Sigmoid colon (tissue), 7 donors: ENCODE results near the gene BCL10. TPM values are rescaled to one million over a fixed set of nuclear protein-coding genes. Genes with fewer than 3 reads are reported as not detected.
A peak's percentile ranks its signal among the peaks of the same experiment; 100 is the strongest.

Source experiments
- DNase-seq: peaks from one replicate; pipeline ENCODE4 v3.0.0-alpha.2; 2019
- H3K27ac ChIP-seq, 4 donors: fragments of 200-600 bp; sonication (generic); one replicate each; pipeline ENCODE4 v1.5.1; 2016 to 2019; ENCODE audit warnings: mild to moderate bottlenecking in 1 of 4
- H3K27me3 ChIP-seq, 3 donors: fragments of 200-600 bp; sonication (generic); one replicate each; pipeline ENCODE4 v1.5.1; 2019; ENCODE audit warnings: mild to moderate bottlenecking in 1 of 3
- H3K36me3 ChIP-seq, 4 donors: fragments of 200-600 bp; sonication (generic); one replicate each; pipeline ENCODE4 v1.5.1; 2016 to 2019
- H3K4me1 ChIP-seq, 4 donors: fragments of 200-600 bp; sonication (generic); one replicate each; pipeline ENCODE4 v1.5.1; 2017 to 2019
- H3K4me3 ChIP-seq, 4 donors: fragments of 200-600 bp; sonication (generic); one replicate each; pipeline ENCODE4 v1.5.1; 2017 to 2019; ENCODE audit warnings: mild to moderate bottlenecking in 2 of 4, moderate library complexity in 1 of 4
- H3K9me3 ChIP-seq, 4 donors: fragments of 200-600 bp in 3 of 4; sonication (generic) in 3 of 4; one replicate each; pipeline versions ENCODE4 v1.5.1 to v1.6.1; 2013 to 2019
- EP300 ChIP-seq, 4 donors: sonication (generic); formaldehyde crosslinking; IDR thresholded peaks; one replicate each; pipeline ENCODE4 v1.6.1; 2017; ENCODE audit warnings: antibody characterized with exemption in 4 of 4
- POLR2A ChIP-seq, 2 donors: fragments of 450-650 bp; IDR thresholded peaks; one replicate each; pipeline ENCODE4 v1.6.1; 2016; ENCODE audit warnings: antibody characterized with exemption in 2 of 2, mild to moderate bottlenecking in 2 of 2, moderate library complexity in 2 of 2
- POLR2AphosphoS5 ChIP-seq, 4 donors: sonication (generic); formaldehyde crosslinking; IDR thresholded peaks; one replicate each; pipeline ENCODE4 v1.6.1; 2017; ENCODE audit warnings: antibody characterized with exemption in 4 of 4
- WGBS, 2 donors: extraction: QIAGEN DNeasy Blood & Tissue Kit; methylation state at CpG; one replicate each; pipeline ENCODE4 v1.1.7; 2013; 5-methylcytosine and 5-hydroxymethylcytosine counted together
- intact Hi-C: fragments of 100-400 bp; cut with DNase I; formaldehyde crosslinking; loops from one replicate; pipeline ENCODE4 v1.15.1; 2023
- polyA plus RNA-seq, 3 donors: library from polyadenylated mRNA; stranded (reverse); fragments of 200-250 nt; gene quantifications; one replicate each; pipeline ENCODE4 v1.2.3, GENCODE V29; 2013
- total RNA-seq, 4 donors: library from RNA; depleted of rRNA; stranded (reverse); fragments of >200 nt; gene quantifications; one replicate each; pipeline ENCODE4 v1.1.0, GENCODE V29; 2016
- TF ChIP-seq, protein P1 (sequence below), 4 experiments: fragments of 450-650 bp in 3 of 4; fragments of 200-600 bp in 1 of 4; IDR thresholded peaks; one replicate each; pipeline ENCODE4 v1.5.1; 2016 to 2019; ENCODE audit warnings: antibody characterized with exemption in 4 of 4, mild to moderate bottlenecking in 3 of 4, moderate library complexity in 2 of 4
- donor health status: healthy with polysubstance abuse.
- donor health status: Bipolar disorder and iron deficiency.
- donor health status: healthy.

Gene BCL10
- total and polyA plus RNA-seq, 7 donors: 6.7 to 49.7 (median 14.2) TPM

GRCh38 chr1:85276978-85277639 is 677 bp upstream of the BCL10 start:
- TF ChIP-seq POLR2AphosphoS5 (IDR thresholded peaks at IDR 0.05): no peak
- peak in 1 of 2 donors; percentile 60 for TF ChIP-seq POLR2A (IDR thresholded peaks at IDR 0.05)
- no peak for TF ChIP-seq EP300 (IDR thresholded peaks at IDR 0.05)
- TF ChIP-seq, protein P1, sequence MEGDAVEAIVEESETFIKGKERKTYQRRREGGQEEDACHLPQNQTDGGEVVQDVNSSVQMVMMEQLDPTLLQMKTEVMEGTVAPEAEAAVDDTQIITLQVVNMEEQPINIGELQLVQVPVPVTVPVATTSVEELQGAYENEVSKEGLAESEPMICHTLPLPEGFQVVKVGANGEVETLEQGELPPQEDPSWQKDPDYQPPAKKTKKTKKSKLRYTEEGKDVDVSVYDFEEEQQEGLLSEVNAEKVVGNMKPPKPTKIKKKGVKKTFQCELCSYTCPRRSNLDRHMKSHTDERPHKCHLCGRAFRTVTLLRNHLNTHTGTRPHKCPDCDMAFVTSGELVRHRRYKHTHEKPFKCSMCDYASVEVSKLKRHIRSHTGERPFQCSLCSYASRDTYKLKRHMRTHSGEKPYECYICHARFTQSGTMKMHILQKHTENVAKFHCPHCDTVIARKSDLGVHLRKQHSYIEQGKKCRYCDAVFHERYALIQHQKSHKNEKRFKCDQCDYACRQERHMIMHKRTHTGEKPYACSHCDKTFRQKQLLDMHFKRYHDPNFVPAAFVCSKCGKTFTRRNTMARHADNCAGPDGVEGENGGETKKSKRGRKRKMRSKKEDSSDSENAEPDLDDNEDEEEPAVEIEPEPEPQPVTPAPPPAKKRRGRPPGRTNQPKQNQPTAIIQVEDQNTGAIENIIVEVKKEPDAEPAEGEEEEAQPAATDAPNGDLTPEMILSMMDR (IDR thresholded peaks at IDR 0.05): no peak
- Histone ChIP-seq H3K9me3 (no peaks in the 10 kb centered on the region), H3K36me3 (no peaks in the 10 kb centered on the region), H3K27me3 (no peaks in the 10 kb centered on the region), H3K4me1 (peaks cover 0 to 39% (median 31%) of the 10 kb centered on the region in 4 donors), H3K27ac (peak overlapping the region; percentile 95 to 98 (median 96)), H3K4me3 (peak overlapping the region; percentile 74 to 96 (median 95))
- intact Hi-C loops: no loop called here
- 55 to 62% methylated on average over 11 of the region's 11 CpGs for WGBS, 2 donors
- no peak for DNase-seq

GRCh38 chr1:85275701-85276214 is 674 bp downstream of the BCL10 start:
- Histone ChIP-seq H3K36me3 (peaks cover 0 to 2% (median under 1%) of the 10 kb centered on the region in 4 donors), H3K27ac (peak overlapping the region; percentile 95 to 98 (median 96)), H3K4me1 (peaks cover 0 to 39% (median 31%) of the 10 kb centered on the region in 4 donors), H3K4me3 (peak overlapping the region; percentile 74 to 96 (median 95)), H3K27me3 (no peaks in the 10 kb centered on the region), H3K9me3 (no peaks in the 10 kb centered on the region)
- intact Hi-C loops: no loop called here
- DNase-seq: no peak
- whole genome bisulfite sequencing, 2 donors: 1% methylated on average over 13 of the region's 13 CpGs
- no peak for TF ChIP-seq POLR2AphosphoS5 (IDR thresholded peaks at IDR 0.05)
- TF ChIP-seq EP300 (IDR thresholded peaks at IDR 0.05): no peak
- TF ChIP-seq POLR2A (IDR thresholded peaks at IDR 0.05): no peak
- TF ChIP-seq, protein P1 (IDR thresholded peaks at IDR 0.05): no peak

DNA sequence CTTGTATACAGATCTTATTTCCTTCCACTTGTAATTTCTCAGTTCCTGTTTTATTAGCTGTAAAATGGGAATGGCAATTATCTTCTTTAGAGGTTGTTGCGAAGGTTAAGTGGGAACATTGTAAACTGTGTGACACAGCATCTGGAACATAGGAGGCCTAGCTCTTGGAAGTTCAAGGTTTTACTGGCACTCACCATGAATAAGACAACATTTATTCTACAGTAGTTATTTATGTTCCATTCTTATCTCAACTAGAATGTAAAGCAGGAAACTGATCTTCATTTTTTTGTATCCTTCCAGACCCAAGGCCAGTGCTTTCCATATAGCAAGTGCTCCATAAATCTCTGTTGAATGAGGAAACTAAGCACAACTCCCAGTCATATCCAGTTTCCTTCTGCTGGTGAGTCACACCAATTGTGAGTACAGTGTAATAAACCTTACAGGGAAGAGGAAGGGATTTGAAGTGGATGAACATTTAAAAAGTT is 1.4 kb downstream of the BCL10 start:
- peaks cover 0 to 10% (median 6%) of the 10 kb centered on the region in 4 donors for H3K36me3 ChIP-seq
- peak in 2 of 4 donors; percentile 27 to 47 for TF ChIP-seq POLR2AphosphoS5 (IDR thresholded peaks at IDR 0.05)
- TF ChIP-seq, protein P1 (IDR thresholded peaks at IDR 0.05): no peak
- WGBS, 2 donors: 11 to 34% methylated on average over 1 of the region's 1 CpG
- DNase-seq: no peak
- no peaks in the 10 kb centered on the region for H3K27me3 ChIP-seq
- intact Hi-C loops: no loop called here
- H3K4me1 ChIP-seq: peaks cover 0 to 39% (median 31%) of the 10 kb centered on the region in 4 donors
- H3K4me3 ChIP-seq: peak overlapping the region; percentile 74 to 96 (median 95)
- H3K27ac ChIP-seq: peak overlapping the region; percentile 95 to 98 (median 96)
- no peaks in the 10 kb centered on the region for H3K9me3 ChIP-seq

DNA sequence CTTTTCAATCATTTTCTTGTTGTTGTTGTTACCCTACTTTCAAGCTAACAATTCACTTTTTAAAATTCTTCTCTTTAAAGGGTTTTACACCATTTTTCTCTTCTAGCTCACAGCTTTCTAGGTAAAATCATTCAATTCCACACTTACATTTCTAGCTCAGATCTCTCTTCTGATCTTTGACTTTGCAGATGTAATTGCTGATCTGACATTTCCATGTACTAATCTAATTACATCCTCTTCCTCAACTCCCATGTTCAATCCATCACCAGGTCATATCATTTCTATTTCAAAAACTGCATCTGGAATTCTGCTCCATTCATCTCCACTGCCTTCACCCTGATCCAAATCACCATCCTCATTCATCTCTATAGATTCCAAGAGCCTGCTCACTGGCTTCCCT is 3.0 kb downstream of the BCL10 start:
- DNase-seq: no peak
- intact Hi-C loops: no loop called here
- Histone ChIP-seq H3K27me3 (no peaks in the 10 kb centered on the region), H3K4me1 (peaks cover 0 to 39% (median 29%) of the 10 kb centered on the region in 4 donors), H3K9me3 (no peaks in the 10 kb centered on the region), H3K27ac (no peak overlapping the region), H3K4me3 (no peak overlapping the region), H3K36me3 (peaks cover 0 to 26% (median 19%) of the 10 kb centered on the region in 4 donors)
- TF ChIP-seq, protein P1 (IDR thresholded peaks at IDR 0.05): no peak
- TF ChIP-seq EP300 (IDR thresholded peaks at IDR 0.05): no peak
